Activated CD4-positive, CD25-positive, alpha-beta regulatory T cell (primary cell): ENCODE results near the gene LIPH.
A peak's percentile ranks its signal among the peaks of the same experiment; 100 is the strongest.

Experiments
- DNase-seq, 4 experiments: peaks; one replicate each; lab custom pipeline; 2025; lab: John Stamatoyannopoulos, UW

LIPH gene

GRCh38 chr3:185539934-185540333, 12.5 kb downstream of the LIPH start:
- DNase-seq: no peak

- DNase-seq: no peak
Measured at GRCh38 chr3:185537369-185537970, 14.9 kb downstream of the LIPH start.

GRCh38 chr3:185534511-185534910, 17.9 kb downstream of the LIPH start:
- DNase-seq: no peak

DNA sequence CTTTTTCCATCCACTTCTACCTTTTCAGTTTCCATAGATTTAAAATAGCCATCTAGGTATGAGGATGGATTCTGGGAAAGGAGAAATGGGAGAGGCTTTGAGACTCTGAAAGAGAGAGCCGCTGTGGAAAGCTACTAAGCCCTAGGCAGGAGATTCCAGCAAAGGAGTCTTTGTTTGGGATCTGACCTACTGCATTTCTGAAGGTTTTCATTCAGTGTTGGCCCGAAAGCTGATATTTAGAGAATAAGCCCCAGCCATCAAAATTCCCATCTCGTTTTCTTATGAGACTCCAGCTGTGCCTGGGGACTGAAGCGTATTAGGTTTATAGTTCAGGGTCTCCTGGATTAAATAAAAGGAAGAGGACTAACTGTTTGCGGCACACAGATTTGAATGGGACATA, 19.5 kb downstream of the LIPH start:
- DNase-seq: no peak

DNA sequence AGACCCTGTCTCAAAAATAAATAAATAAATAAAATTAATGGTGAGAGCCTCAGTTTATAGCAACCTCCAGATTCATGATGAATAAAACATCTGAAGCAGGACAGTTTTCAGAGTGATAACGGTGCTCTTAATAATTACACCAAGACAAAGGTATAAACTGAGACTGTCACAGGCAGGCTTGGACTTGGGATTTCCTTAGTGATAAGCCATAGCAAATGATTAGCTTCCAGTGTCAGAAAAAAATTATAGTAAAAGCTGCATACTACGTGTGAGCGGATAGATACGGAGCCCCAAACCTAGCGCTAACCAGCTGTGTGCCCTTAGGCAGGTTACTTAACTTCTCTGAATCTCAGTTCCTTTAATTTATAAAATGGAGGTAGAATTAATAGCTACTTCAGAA, 21.5 kb downstream of the LIPH start:
- DNase-seq: no peak

DNA sequence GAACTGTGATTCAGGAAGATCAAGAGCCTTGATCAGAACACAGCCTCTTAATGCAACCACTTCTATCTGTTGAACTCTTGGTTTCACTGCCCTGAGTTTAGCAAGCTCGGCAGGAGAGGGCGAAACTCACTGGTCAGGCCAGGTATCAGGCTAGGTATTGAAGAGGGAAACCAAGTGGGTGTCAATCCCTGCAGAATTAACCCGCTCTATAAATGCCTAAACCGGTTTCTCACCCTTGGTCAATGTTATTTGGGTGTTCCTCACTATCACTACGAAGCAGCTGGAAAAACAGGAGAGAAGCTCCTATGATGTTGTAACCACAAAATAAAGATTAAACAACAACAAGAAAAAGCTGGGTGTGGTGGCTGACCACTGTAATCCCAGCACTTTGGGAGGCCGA, 23.9 kb downstream of the LIPH start:
- DNase-seq: no peak

DNA sequence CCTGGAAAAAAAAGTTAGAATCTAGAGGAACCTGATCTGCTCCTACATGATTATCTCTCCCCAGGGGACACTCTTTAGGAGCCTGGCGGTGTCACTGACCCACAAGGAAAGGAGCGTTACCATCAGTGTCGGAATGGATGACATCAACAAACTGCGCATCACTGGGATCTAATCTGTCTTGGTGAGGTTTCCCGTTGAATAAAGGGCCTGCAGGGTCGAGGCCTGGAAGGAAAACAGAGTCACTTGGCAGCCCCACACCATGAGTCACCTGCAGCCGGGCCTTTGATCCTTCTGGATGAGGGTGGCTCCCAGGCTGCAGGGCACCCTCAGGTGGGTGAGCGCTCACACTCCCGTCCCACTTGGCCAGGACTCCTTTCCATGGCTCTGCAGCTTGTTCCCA, 25.0 kb downstream of the LIPH start:
- DNase-seq: no peak

GRCh38 chr3:185526349-185526951, 25.9 kb downstream of the LIPH start:
- no peak for DNase-seq

GRCh38 chr3:185521349-185522138, 30.8 kb downstream of the LIPH start:
- no peak for DNase-seq

DNA sequence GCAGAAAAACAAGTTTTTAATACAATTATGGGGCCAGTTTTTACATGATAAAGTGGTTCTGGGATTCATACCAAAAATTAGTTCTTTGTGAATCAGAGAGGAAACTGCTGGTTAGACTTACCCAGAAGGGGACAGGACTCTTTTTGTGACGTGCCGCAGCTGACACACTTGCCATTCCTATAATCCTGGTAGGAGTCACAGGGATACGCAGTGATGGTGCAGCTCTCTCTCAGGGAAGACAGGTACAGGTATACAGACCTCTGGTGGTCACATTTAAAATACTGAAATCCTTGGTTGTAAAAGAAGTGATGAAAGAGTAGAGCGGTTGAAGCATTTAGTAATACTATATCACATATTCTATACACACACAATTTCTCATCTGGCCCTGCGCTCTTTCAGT, 33.4 kb downstream of the LIPH start:
- no peak for DNase-seq

GRCh38 chr3:185517387-185518130, 34.8 kb downstream of the LIPH start:
- DNase-seq: no peak

DNA sequence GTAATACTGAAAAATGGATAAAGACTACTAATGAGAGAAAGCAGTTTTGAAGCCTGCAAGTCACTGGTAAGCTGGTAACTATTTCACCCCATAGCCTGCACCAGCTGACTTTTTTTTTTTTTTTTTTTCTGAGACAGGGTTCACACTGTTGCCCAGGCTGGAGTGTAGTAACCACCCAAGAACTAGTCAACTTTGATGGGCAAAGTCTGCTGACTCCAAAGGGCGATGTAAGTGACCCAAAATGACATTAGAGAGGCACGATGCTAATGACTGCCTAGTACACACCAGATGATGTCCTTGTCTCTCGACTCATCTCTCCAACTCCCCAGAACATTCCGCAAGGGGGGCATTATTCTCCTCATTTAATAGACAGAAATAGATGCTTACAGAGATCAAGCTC, 40.7 kb downstream of the LIPH start:
- no peak for DNase-seq

- no peak for DNase-seq
Measured at GRCh38 chr3:185508335-185508991, 43.9 kb downstream of the LIPH start.

DNA sequence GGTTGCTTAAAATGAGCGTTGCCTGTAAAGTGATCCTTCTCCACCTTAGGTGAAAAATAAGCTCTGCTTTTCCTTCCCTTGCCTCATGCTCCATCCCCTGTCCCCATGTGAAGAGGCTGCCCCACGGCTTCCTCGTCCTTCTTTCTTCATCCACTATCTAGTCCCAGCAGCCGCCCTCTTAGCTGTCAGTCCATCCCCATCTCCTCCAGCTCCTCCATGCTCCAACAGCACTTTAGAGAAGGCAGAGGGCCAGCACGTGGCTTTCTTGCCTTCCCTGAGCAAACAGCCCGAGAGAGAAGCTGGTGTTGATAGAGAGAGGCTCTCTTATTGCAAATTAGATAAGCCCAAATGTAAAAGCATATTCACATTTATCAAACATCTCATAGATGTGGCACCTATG, 44.5 kb downstream of the LIPH start:
- no peak for DNase-seq

GRCh38 chr3:185504636-185505035, 47.8 kb downstream of the LIPH start:
- DNase-seq: no peak

GRCh38 chr3:185503521-185503920, 48.9 kb downstream of the LIPH start:
- no peak for DNase-seq

DNA sequence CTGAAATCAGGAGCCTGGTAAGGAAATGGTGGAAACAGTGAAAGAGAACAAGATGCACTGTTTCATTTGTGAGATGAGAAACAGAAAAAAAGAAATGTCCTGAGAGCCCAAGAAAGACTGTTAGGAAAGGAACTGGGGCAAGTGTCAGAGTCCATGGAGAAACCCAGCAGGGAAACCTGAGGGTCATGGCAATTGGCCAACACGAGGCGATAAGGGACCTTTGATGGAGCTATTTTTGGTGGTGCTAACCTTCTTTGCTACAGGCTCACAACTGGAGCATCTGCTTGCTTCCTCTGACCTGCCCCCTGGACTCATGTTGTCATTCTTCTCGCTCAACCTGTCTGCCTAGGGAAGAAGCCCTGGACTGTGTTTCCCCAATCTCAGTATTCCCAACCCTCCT, 49.4 kb downstream of the LIPH start:
- no peak for DNase-seq

DNA sequence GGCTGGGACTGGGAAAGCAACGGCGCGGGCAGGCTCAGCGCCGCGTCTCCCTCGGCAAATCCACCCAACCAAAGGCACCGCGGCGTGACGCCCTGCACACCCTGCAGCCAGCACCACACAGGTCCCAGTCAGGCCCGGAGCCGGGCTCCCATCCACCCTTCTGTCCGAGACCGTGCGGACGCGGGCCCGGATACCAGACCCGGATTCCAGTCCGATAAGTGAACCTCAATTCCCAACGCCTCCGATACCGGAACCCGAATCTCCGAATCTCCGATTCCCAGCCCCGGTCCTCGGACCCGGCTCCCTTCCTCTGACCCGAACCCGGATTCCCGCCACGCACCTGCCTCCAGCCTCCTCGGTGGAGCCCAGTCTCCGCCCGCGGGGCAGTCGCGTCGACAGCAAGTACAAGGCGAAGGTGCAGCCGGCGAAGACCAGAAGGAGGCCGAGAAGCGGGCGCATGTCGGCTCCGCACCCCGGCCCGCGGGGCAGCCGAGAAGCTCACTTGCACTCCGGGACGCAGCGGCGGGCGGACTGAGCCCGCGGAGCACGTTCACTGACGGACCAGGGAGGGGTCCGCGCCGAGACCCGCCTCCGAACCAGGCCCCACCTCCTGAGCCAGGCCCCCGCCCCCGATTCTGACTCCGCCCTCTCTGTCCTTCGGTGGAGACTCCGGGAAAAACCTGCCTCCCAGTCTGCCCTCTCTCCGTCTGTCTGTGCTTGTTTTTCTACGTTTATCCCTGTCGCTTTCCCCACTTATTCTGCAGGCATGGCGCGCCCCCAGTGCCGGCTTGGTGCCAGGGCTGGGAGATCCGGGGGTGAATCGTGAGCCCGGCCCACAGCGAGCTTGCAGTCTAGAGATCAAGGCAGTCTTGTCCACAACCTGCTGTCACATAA, 53.6 kb downstream of the LIPH start, which contains the start of gene TMEM41A:
Gene TMEM41A, minus strand, starts transcription at position 533 of the 894 bp plus-strand sequence. Its CDS starts 74 bp downstream, at position 459.
- DNase-seq: peak; percentile 78 to 87 (median 82)

DNA sequence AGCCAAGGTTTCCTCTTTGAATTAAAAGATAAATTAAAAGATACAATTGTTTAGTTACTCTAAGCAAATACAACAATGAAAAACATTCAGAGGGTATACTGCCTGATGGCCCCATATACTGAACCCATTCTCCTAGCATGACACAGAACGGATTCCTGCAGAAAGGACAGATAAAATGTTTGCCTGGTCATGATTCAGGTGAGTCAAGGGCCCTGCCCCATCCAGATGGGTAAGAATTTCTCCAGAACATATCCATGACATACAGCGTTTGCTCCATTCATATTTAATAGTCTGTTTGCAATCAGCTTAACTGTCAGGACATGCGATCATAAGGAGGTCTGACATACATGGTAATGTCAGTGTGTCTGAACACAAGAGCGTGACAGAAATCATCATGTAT, 62.1 kb downstream of the LIPH start:
- DNase-seq: no peak

DNA sequence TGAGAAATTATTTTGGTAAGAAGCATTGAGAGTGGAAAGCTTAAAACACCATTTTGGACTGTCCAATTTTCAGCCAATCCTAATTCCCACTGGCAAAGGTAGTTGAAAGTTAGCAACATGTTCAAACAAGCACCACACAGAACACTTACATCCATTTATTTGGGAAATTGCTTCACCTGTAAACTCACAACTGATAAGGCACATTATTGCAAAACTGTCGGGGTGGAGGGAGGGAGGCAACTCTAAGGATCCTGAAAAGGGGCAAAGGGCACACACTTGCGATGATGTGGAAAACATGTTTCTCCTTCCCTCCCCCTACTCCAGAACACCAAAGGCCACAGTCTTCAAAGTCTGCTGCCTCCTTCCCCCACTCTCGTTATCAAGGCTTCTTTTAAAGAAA, 62.9 kb downstream of the LIPH start:
- DNase-seq: no peak

DNA sequence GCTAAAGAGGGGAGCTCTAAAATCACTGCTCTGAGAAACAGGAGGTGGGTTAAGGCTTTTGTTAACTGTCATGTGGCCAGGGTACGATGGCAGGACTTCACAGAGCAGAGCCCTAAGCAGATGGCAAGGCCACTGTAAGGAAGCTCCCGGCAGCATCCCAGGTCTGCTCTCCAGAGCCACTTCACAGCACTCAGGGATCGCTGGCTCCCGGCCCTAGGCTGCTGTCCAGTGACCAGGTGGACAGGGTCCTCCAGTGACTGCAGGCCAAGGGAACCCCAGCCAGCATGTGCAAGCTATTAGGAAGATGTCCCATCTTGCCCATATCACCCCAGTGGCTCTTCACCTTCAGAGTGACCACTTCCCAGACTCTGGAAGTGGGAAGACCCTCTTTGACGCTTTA, 63.9 kb downstream of the LIPH start:
- no peak for DNase-seq
